HG02763 (cell line): ENCODE data around the gene HPSE2.
"Not testable (repeated sequence)": the region's sequence is repeated elsewhere in the genome, so short reads cannot be mapped to it uniquely, and the experiment has no call there.

Experiments used
- ATAC-seq: cut with Tn5 transposase; IDR thresholded peaks from one replicate; pipeline ENCODE4 v1.9.1; 2021; ENCODE audit warnings: mild to moderate bottlenecking, moderate library complexity; ENCODE audit not compliant: unreplicated experiment

HPSE2 gene

DNA sequence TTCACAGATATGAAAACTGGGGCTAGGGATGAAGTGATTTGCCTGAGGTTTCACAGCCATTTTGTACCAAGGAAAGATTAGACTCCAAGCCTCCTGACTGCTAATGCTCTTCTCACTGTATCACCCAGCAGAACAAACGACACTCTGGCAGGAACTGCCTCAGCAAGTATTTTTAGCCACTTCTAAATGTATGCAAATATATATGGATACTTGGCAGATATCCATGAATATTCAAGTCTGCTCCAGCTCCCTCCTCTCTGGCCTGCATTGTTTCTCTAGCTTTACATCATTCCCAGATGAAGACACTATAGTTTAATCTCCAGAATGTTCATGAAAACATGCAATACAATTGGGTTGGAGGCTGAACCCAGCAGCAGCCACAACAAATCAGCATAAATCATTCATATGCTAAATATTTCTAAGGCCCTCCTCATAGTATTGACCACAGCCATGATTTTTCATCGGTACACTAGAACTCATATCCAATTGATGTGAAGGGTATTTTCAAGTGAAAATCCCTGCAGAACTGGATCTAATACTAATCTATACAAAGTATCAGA lies 65.5 kb downstream of the HPSE2 start:
- no peak for ATAC-seq

DNA sequence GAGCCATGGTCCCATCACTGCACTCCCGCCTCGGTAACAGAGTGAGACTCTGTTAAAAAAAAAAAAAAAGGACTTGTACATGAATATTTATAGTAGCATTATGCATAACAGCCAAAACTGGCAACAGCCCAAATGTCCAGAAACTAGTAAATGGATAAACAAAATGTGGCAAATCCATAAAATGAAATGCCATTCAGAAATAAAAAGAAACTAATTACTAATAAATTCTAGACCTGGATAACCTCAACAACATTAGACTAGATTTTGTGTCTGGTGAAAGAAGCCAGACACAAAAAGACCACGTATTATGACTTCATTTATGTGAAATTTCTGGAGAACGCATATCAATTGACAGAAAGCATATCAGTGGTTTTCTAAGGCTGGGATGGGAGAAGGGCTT lies 74.5 kb downstream of the HPSE2 start:
- no peak for ATAC-seq

DNA sequence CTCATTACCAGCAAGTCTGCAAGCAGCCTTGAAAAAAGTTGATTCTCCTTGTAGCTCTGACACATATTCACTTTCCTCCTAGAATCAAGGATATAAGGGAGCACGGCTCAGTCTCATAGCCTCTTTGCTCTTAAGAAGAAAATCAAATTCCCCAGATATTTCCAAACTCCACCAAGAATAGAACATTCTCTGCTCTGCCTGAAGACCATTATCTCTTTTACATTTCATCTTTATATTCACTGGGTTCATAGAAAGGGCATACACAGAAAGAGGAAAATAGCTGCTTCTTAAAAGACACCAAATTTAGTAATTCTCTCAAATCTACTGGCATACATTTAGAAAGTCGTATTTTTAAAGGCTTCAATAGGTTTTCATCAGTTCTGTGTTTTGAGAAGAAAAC lies 92.0 kb downstream of the HPSE2 start:
- no peak for ATAC-seq

DNA sequence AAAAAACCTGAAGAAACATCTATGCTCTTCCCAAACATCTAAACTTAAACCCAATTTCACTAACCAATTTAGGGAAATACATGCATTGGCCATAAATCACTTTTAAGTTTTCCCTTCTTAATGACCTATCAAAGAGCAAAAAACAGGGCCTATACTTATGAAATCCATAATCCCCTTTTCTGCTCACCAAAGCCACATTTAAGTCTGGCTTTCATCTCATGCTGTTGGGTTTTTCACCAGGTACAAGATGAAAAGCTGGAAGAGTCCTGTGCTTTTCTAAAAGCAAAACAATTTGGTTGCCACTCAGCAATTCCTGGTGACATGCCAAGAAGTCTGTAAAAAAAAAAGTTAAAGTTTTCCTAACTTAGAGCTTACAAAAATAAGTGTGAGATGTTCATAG lies 92.6 kb downstream of the HPSE2 start:
- ATAC-seq = no peak

DNA sequence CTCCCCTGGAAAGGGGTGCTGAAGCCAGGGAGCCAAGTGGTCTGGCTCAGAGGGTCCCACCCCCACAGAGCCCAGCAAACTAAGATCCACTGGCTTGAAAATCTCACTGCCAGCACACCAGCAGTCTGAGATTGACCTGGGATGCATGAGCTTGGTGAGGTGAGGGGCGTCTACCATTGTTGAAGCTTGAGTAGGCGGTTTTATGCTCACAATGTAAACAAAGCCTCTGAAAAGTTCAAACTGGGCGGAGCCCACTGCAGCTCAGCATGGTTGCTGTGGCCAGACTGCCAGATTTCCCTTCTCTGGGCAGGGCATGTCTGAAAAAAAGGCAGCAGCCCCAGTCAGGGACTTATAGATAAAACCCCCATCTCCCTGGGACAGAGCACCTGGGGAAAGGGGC lies 102.8 kb downstream of the HPSE2 start:
- not testable (repeated sequence) for ATAC-seq

DNA sequence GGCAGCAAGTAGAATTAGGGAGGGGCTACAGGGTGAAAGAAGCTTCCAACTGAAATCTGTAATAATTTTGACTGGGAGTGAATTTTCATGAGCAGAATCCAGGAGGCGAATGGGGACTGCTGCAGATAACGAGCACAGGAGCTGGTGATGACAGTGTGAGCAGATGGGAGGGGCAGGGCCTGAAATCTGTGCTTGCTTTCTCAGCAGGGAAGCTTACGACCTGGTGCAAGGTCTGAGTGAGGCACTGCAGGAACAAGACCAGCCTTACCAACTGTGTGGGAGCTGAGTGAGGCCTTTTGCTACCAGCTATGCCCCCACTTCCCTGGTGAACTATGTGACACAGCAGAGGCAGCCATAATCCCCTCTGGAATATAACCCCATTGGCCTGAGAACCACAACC lies 109.8 kb downstream of the HPSE2 start:
- ATAC-seq = no peak

- no peak for ATAC-seq
Observed at GRCh38 chr10:99124376-99124775, 111.3 kb downstream of the HPSE2 start.

GRCh38 chr10:99123851-99124250 lies 111.8 kb downstream of the HPSE2 start:
- no peak for ATAC-seq

GRCh38 chr10:99123336-99123735 lies 112.3 kb downstream of the HPSE2 start:
- no peak for ATAC-seq

GRCh38 chr10:99119258-99119748 lies 116.3 kb downstream of the HPSE2 start:
- ATAC-seq = no peak

DNA sequence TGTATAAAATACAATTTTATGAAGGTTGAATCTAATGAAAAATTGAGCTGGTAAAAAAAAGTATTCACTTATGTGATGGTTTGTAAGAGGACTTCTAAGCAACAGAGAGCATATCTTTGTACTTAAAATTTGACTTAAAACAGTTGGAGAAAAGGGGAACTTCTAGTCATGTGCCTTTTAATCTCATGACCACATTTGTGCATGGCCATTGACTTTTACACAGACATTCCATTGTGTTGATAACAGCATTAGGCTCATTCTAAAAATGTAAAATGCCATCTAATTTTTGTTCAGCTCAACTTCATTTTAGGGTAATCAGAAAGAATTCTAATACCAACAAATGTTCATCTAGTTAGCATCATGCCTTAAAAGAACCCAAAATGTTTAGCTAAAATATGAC lies 119.9 kb downstream of the HPSE2 start:
- no peak for ATAC-seq

DNA sequence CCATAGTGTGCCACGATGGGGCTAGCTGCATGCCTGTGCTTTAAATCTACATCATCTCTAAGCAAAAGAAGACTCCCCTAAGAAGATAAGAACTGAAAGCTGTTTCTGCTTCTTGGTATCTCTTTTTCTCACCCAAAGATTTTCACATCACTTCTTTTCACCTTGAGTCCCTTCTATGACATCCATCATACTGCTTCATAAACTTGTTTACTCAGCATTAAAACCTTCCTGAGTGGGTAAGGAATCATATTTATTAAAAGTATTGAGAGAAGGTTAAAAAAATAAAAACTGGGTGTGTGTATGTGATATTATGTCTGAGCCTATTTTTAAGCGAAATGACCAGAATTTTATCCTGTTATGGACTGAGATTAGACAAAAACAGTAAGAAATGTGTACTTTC lies 150.3 kb downstream of the HPSE2 start:
- no peak for ATAC-seq

DNA sequence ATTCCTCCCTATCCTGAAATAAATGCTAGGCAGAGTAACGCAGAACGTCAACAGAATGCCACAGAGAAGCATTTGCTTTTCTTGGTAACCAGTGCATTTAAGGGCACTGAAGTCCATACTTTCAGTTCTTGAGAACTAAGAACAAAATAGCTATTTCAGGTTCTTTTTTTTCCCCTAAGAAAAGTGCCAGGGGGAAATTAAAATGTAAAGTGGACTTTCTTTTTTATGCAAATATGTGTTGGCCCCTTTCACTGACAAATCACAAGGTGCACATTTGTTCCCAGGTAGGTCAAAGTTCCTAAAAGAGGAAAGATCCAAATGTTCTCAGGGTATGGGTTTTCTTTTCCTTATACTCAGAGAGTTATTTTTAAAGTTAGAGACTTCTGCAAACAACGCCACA lies 151.5 kb downstream of the HPSE2 start:
- ATAC-seq = no peak

- no peak for ATAC-seq
Observed at GRCh38 chr10:99080275-99080945, 155.2 kb downstream of the HPSE2 start.

- no peak for ATAC-seq
Observed at GRCh38 chr10:99062591-99062990, 173.1 kb downstream of the HPSE2 start.

- ATAC-seq = no peak
Observed at GRCh38 chr10:99058762-99059161, 176.9 kb downstream of the HPSE2 start.

GRCh38 chr10:99057936-99058690 lies 177.5 kb downstream of the HPSE2 start:
- ATAC-seq = no peak

DNA sequence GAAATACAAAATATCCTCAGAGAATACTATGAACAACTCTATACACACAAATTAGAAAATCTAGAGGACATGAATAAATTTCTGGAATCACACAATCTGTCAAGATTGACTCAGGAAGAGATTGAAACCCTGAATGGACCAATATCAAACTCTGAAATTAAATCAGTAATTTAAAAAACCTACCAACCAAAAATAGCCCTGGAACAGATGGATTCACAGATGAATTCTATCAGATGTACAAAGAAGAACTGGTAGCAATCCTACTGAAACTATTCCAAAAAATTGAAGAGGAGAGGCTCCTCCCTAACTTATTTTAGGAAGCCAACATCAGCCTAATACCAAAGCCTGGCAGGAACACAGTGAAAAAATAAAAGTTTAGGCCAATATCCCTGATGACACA lies 190.0 kb downstream of the HPSE2 start:
- ATAC-seq = no peak

GRCh38 chr10:99042051-99042771 lies 193.4 kb downstream of the HPSE2 start:
- ATAC-seq = no peak

GRCh38 chr10:99041468-99041867 lies 194.2 kb downstream of the HPSE2 start:
- no peak for ATAC-seq

- no peak for ATAC-seq
Observed at GRCh38 chr10:99013885-99014284, 221.8 kb downstream of the HPSE2 start.
